ENCODE measurements around the gene TREML2.

DNA sequence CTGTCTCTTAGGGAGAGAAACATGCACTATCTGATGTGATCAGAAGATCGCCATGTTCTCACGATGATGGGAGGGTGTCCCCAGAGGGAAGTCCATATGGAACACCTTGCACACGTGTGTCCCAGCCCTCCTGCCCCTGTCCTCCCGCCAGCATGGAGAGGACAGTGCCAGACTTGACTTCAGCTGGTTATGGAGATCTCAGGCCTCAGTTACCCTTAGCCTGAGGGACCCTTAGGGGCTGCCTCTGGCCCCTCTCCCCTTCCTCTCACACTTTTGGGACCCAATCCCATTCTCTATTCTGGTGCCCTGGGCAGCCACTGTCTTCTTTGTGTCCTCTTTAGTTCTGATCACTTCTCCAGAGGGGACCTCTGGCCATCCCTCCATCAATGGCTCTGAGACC is 28.8 kb upstream of the TREML2 start:
- TF ChIP-seq ZNF274 (IDR thresholded peaks at IDR 0.05; ENCODE audit: low read depth, low read length) (no peak), SUZ12 (IDR thresholded peaks at IDR 0.05; ENCODE audit: extremely low read depth, insufficient read depth, insufficient read length) (no peak), YY1 (IDR thresholded peaks at IDR 0.05; ENCODE audit: insufficient read depth, insufficient read length) (no peak)
